Loucy (cell line): ENCODE measurements around the gene LMOD1.

ENCODE experiments used
- EZH2phosphoT487 ChIP-seq: fragments of 200-600 bp; IDR thresholded peaks from 2 replicates; pipeline ENCODE4 v1.6.1; 2018; ENCODE audit warnings: antibody characterized with exemption, mild to moderate bottlenecking, moderate library complexity, borderline replicate concordance
- TF ChIP-seq, protein P1 (sequence below): fragments of 200-600 bp; sonication (generic); conservative IDR thresholded peaks from 2 replicates; pipeline ENCODE4 v1.5.1; 2014; ENCODE audit warnings: mild to moderate bottlenecking, antibody characterized with exemption, low read length

DNA sequence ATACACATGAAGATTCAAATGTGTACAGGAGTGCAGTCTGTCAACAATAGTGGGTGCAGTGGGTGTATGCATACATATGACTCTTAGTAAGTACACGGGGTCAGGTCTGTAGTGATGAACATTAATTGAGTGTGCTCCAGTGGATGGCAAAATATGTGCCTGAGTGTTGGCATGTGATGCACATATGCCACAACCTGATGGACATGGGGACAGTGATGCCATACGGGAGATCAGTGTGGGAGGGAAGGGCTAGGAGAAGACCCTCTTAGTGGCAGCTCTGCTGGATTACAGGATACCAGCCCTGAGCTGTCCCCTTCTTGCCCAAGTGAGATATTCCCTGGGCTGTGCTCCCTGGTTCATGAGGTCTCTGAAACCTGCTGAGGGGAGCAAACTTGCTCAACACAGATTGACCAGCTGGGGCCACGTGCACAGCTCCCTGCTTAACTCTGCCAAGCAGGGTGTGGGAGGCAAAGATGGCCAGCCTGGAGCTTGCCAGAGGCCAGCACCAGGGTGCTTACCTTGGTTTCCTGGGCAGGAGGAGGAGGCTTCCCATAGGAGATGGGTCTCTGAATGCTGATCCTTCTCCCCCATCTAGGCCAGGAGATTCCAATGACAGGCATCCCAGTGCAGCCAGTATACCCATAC, 55.4 kb downstream of the LMOD1 start:
- TF ChIP-seq, protein P1, sequence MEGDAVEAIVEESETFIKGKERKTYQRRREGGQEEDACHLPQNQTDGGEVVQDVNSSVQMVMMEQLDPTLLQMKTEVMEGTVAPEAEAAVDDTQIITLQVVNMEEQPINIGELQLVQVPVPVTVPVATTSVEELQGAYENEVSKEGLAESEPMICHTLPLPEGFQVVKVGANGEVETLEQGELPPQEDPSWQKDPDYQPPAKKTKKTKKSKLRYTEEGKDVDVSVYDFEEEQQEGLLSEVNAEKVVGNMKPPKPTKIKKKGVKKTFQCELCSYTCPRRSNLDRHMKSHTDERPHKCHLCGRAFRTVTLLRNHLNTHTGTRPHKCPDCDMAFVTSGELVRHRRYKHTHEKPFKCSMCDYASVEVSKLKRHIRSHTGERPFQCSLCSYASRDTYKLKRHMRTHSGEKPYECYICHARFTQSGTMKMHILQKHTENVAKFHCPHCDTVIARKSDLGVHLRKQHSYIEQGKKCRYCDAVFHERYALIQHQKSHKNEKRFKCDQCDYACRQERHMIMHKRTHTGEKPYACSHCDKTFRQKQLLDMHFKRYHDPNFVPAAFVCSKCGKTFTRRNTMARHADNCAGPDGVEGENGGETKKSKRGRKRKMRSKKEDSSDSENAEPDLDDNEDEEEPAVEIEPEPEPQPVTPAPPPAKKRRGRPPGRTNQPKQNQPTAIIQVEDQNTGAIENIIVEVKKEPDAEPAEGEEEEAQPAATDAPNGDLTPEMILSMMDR, result no peak
- TF ChIP-seq EZH2phosphoT487, result no peak
